K562 (cell line): Measurements from ENCODE around the gene RSRP1. TPM values are rescaled to one million over a fixed set of nuclear protein-coding genes. Genes with fewer than 3 reads are reported as not detected.

Source experiments
- ATAC-seq: fragments of 200-7000 bp; cut with Tn5 transposase; 3 replicates; pipeline ENCODE4 v1.9.1; 2020; ENCODE audit warnings: moderate library complexity
- BruUV-seq: library from RNA; stranded (reverse); fragments of 400-500 nt; replicated peaks from 2 replicates; lab custom pipeline; 2021; lab: Mats Ljungman, UMichigan
- CTCF ChIA-PET: fragments of 300-600 bp; formaldehyde crosslinking; extraction: SDS; loops from one replicate; lab custom pipeline; 2021; ENCODE audit warnings: low intra/inter-chr PET ratio; lab: Yijun Ruan, JAX
- POLR2A ChIA-PET: fragments of 300-600, 350-650 bp; sonication (Branson Sonifier 250); formaldehyde crosslinking; extraction: SDS; loops from one replicate; lab custom pipeline; 2021; ENCODE audit warnings: antibody characterized with exemption, inconsistent platforms; lab: Yijun Ruan, JAX
- DNase-seq, 4 experiments: peaks; one replicate each; pipeline versions ENCODE4 v3.0.0 to v3.0.0-alpha.2; 2011 to 2018; ENCODE audit warnings: low spot score in 3 of 4, mixed read lengths in 3 of 4; ENCODE audit errors: extremely low read depth in 1 of 4
- FAIRE-seq: peaks from 2 replicates; lab custom pipeline; 2011; peaks lifted over from hg19 to GRCh38; lab: Jason Lieb, UNC
- H2AFZ ChIP-seq: 2 replicates; pipeline ENCODE4 v1.6.0; 2011; ENCODE audit warnings: low read depth, low read length, control low read depth, inconsistent platforms
- H3K27ac ChIP-seq: fragments of 200-600 bp; 3 replicates; pipeline ENCODE4 v1.8.0; 2011; ENCODE audit warnings: low read depth, mild to moderate bottlenecking, control low read depth, inconsistent platforms, low read length, moderate library complexity, mixed read lengths; ENCODE audit errors: extremely low read depth
- H3K27me3 ChIP-seq, 2 experiments: fragments of 300-600 bp in 1 of 2; 2 replicates in 1 of 2; 3 replicates in 1 of 2; pipeline versions ENCODE4 v1.6.0 to v1.8.0; 2011; ENCODE audit warnings: inconsistent platforms in 2 of 2, low read length in 2 of 2, mild to moderate bottlenecking in 1 of 2, mixed read lengths in 1 of 2, moderate library complexity in 1 of 2; ENCODE audit not compliant: control insufficient read depth in 2 of 2, insufficient read depth in 2 of 2
- H3K36me3 ChIP-seq: fragments of 300-600 bp; 3 replicates; pipeline ENCODE4 v1.8.0; 2011; ENCODE audit warnings: mild to moderate bottlenecking, low read length, inconsistent platforms; ENCODE audit not compliant: control insufficient read depth, insufficient read depth
- H3K4me1 ChIP-seq, 2 experiments: fragments of 200-600 bp in 1 of 2; replicated peaks in 1 of 2; 2 replicates in 1 of 2; 3 replicates in 1 of 2; pipeline versions ENCODE4 v1.5.1 to v1.8.0; 2011; ENCODE audit warnings: inconsistent platforms in 2 of 2, low read length in 2 of 2, mild to moderate bottlenecking in 1 of 2, mixed read lengths in 1 of 2, moderate library complexity in 1 of 2; ENCODE audit not compliant: control insufficient read depth in 2 of 2, insufficient read depth in 2 of 2
- H3K4me2 ChIP-seq: 2 replicates; pipeline ENCODE4 v1.6.1; 2011; ENCODE audit warnings: low read length, control low read depth, inconsistent platforms, mixed read lengths; ENCODE audit not compliant: insufficient read depth
- H3K4me3 ChIP-seq: fragments of 200-600 bp; sonication (generic), shearing (Covaris generic); 2 replicates; pipeline ENCODE4 v1.5.1; 2016; ENCODE audit warnings: control low read depth, inconsistent platforms
- H3K79me2 ChIP-seq: fragments of 200-600 bp; 3 replicates; pipeline ENCODE4 v1.8.0; 2011; ENCODE audit warnings: low read length, inconsistent platforms; ENCODE audit not compliant: control insufficient read depth, insufficient read depth
- H3K9ac ChIP-seq, 2 experiments: 2 replicates each; pipeline versions ENCODE4 v1.6.0 to v1.6.1; 2011; ENCODE audit warnings: low read depth in 2 of 2, low read length in 2 of 2, control low read depth in 1 of 2, inconsistent platforms in 1 of 2, mild to moderate bottlenecking in 1 of 2, mixed read lengths in 1 of 2; ENCODE audit not compliant: insufficient read depth in 1 of 2
- H3K9me1 ChIP-seq: one replicate; pipeline ENCODE4 v1.6.0; 2011; ENCODE audit warnings: inconsistent platforms, mild to moderate bottlenecking, low read length, moderate library complexity; ENCODE audit not compliant: control insufficient read depth, insufficient read depth
- H3K9me3 ChIP-seq: replicated peaks from 2 replicates; pipeline ENCODE4 v1.5.1; 2011; ENCODE audit warnings: low read depth, low read length, inconsistent platforms; ENCODE audit not compliant: control insufficient read depth, insufficient read depth
- H4K20me1 ChIP-seq: replicated peaks from 2 replicates; pipeline ENCODE4 v1.6.1; 2011; ENCODE audit warnings: low read length, inconsistent platforms, mixed read lengths; ENCODE audit not compliant: control insufficient read depth, insufficient read depth
- GABPB2 ChIP-seq: fragments of 250-450 bp; sonication (Bioruptor Pico); conservative IDR thresholded peaks from 2 replicates; pipeline ENCODE4 v1.5.1; 2021; ENCODE audit warnings: mild to moderate bottlenecking
- MYC ChIP-seq, 2 experiments: fragments of 250-450 bp in 1 of 2; sonication (Bioruptor Pico) in 1 of 2; IDR thresholded peaks; 2 replicates each; pipeline versions ENCODE4 v1.5.1 to v1.6.1; 2012 to 2021; ENCODE audit warnings: low read depth in 2 of 2, borderline replicate concordance in 1 of 2, improper control_type of control experiment in 1 of 2, low read length in 1 of 2, mild to moderate bottlenecking in 1 of 2, moderate library complexity in 1 of 2
- POLR3A ChIP-seq: IDR thresholded peaks from 2 replicates; pipeline ENCODE4 v1.6.1; 2011; ENCODE audit warnings: borderline replicate concordance, mild to moderate bottlenecking, moderate library complexity; ENCODE audit not compliant: insufficient read length, insufficient read depth; ENCODE audit errors: extremely low read depth
- PREB ChIP-seq: sonication (generic); formaldehyde crosslinking; IDR thresholded peaks from 2 replicates; pipeline ENCODE4 v1.8.1; 2023; ENCODE audit warnings: mild to moderate bottlenecking, missing genetic modification reagents
- RBM17 ChIP-seq: fragments of 200-400 bp; formaldehyde crosslinking; IDR thresholded peaks from 2 replicates; pipeline ENCODE4 v1.6.1; 2017; ENCODE audit warnings: low read depth, mild to moderate bottlenecking, low read length, borderline replicate concordance
- SIRT6 ChIP-seq: IDR thresholded peaks from one replicate; pipeline ENCODE4 v1.6.1; 2012; ENCODE audit warnings: low read depth, mild to moderate bottlenecking, control low read depth, inconsistent platforms, low read length, moderate library complexity
- ZBTB49 ChIP-seq: sonication (generic); formaldehyde crosslinking; IDR thresholded peaks from 2 replicates; pipeline ENCODE4 v1.8.0; 2022; ENCODE audit warnings: missing genetic modification reagents, mild to moderate bottlenecking, borderline replicate concordance
- WGBS: fragments of 100-300 bp; shearing (Covaris generic); methylation state at CpG from one replicate; pipeline ENCODE4 v1.1.6; 2016; ENCODE audit warnings: low coverage, mixed read lengths; ENCODE audit not compliant: insufficient coverage; ENCODE audit errors: missing lambda C conversion rate; 5-methylcytosine and 5-hydroxymethylcytosine counted together
- in situ Hi-C: fragments of 300-500 bp; cut with MboI; formaldehyde crosslinking; loops from 4 replicates; pipeline ENCODE4 v1.15.0; 2018; ENCODE audit warnings: inconsistent platforms, mixed read lengths
- intact Hi-C: fragments of 100-400 bp; cut with micrococcal nuclease; formaldehyde crosslinking; loops from 2 replicates; pipeline ENCODE4 v1.14.2; 2022
- polyA plus RNA-seq, 8 experiments: library from polyadenylated mRNA; depleted of rRNA in 4 of 8; stranded (reverse) in 5 of 8; unstranded in 3 of 8; fragments of >200 nt; fragmentation: Nextera tagmentation in 2 of 8; fragmentation: Illumina TruSeq in 1 of 8; extraction: Ambion mirVana in 2 of 8; extraction: Trizol in 1 of 8; gene quantifications; 2 replicates each; pipeline versions ENCODE4 v1.2.1 to v1.2.3, GENCODE V29; 2011 to 2014; ENCODE audit warnings: inconsistent platforms in 1 of 8, missing spikeins in 1 of 8
- total RNA-seq, 7 experiments: library from RNA; depleted of rRNA in 6 of 7; stranded (reverse); fragments of >200 nt in 6 of 7; fragmentation: Illumina TruSeq in 2 of 7; extraction: Trizol in 2 of 7; gene quantifications; 2 replicates each; pipeline versions ENCODE4 v1.2.1 to v1.2.3, GENCODE V29; 2011 to 2021; ENCODE audit warnings: low replicate concordance in 1 of 7
- TF ChIP-seq, protein P1 (sequence below): fragments of 250-450 bp; sonication (Bioruptor Pico); IDR thresholded peaks from 2 replicates; pipeline ENCODE4 v1.5.0; 2020; ENCODE audit warnings: mild to moderate bottlenecking, borderline replicate concordance

Gene RSRP1
- total and polyA plus RNA-seq, 9 of the 15 experiments (the other 6 are each of a cell fraction or from before 2014, with no cell fraction given) = 27.2 to 283 (median 146) TPM

DNA sequence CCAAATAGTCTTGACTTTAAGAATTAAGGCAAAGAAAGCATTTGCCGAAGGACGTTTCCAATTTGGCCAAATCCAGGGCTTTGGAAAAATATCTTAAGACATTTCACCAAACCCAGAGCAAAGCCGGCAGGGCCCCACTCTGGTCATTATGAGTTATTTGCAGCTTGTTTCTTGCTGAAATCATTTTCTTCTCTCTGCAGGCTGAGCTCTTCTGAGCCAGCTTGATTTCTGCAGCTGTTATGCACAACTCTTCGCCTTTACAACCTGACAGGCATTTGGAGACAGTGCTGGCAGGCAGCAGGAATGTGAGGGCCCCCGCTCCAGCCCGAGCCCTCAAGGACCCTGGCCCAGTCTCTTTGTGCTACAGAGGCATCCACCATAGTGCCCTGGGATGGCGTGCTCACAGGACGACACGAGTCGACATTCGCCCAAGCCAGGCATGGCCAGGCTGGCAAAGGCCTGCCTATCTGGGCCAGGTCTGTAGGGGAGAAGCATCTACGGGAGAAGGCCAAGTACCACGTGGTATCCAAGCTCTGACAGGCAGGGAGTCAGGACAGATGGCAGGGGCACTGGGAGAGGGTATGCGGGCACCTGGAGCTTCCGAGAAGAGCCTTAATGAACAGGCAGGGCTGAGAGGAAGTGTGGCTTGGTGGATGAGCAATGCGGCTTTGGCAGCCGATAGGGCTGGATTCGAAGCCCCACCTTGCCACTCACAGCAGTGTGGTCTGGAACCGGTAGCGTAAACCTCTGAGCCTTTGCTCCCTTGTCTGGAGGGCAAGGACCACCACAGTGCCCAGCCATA lies 47.2 kb downstream of the RSRP1 start (continued):
- TF ChIP-seq ZBTB49 (CRISPR knock-in tag) = no peak
- no peak for TF ChIP-seq PREB (CRISPR knock-in tag)
- no peak for TF ChIP-seq SIRT6

DNA sequence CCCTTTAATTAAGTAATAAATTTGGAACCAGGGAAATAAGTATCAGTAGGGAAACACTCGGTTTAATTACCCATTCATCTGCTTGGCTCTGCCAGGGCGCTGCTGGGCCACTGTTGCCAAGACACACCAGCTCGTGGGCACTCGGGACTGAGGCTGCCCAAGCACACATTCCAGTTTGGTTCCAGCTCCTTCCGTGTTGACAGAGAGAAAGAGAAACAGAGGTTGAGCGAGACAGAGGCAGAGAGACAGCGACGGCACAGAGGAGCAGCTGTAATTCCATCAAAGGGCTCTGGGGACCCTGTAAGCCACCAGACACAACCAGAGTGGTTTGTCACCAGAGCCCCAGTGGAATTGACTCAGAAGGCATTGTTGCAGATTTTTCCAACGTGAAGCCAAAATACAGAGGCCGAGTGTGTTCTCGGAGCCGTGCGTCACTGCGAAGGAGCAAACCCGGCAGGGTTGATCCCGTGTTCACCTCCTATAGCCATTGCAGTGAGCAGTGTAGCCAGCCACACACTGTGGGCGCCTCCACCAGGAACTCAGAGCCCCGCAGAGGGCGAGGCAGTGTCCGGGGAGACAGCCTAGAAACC lies 48.5 kb downstream of the RSRP1 start:
- H4K20me1 ChIP-seq = no peaks in the 10 kb centered on the region; the same call in none of the 2 replicates
- H3K79me2 ChIP-seq = no peaks in the 10 kb centered on the region
- H3K27ac ChIP-seq = no peak overlapping the region
- peaks cover 0 to 11% of the 10 kb centered on the region in 2 experiments; a peak in 1 of 5 replicates for H3K4me1 ChIP-seq
- BruUV-seq = no TSS peak
- no peak overlapping the region; the same call in 1 of the 2 replicates for H2AFZ ChIP-seq
- 12% methylated on average over 20 of the region's 20 CpGs for WGBS
- peak overlapping the region in 1 of 2 experiments; percentile 32; a peak in 1 of 4 replicates for H3K9ac ChIP-seq
- peak; percentile 80 for ATAC-seq
- peaks cover 43 to 85% of the 10 kb centered on the region in 2 experiments; a peak in 4 of 5 replicates for H3K27me3 ChIP-seq
- intact Hi-C loops (no loop called here), in situ Hi-C loops (no loop called here)
- peak in 3 of 4 experiments; percentile 23 to 40 (median 39) for DNase-seq
- peak; percentile 71 for FAIRE-seq
- ChIA-PET POLR2A (interaction anchor here (0.6 to 1.4 kb wide), 5 partner anchors 10 to 118 kb away, joined by 3 to 4 read pairs (median 3); partner anchors contain the start of gene RSRP1), CTCF (no interaction called here)
- H3K9me3 ChIP-seq = no peaks in the 10 kb centered on the region
- H3K9me1 ChIP-seq = no peaks in the 10 kb centered on the region
- no peak overlapping the region for H3K4me3 ChIP-seq
- no peaks in the 10 kb centered on the region for H3K36me3 ChIP-seq
- no peak overlapping the region for H3K4me2 ChIP-seq
- TF ChIP-seq MYC (IDR thresholded peaks at IDR 0.05; ENCODE audit: low read depth, low read length) = no peak
- TF ChIP-seq MYC (CRISPR knock-in tag; IDR thresholded peaks at IDR 0.05; ENCODE audit: borderline replicate concordance, low read depth) = no peak
- no peak for TF ChIP-seq GABPB2 (CRISPR knock-in tag)
- TF ChIP-seq, protein P1, sequence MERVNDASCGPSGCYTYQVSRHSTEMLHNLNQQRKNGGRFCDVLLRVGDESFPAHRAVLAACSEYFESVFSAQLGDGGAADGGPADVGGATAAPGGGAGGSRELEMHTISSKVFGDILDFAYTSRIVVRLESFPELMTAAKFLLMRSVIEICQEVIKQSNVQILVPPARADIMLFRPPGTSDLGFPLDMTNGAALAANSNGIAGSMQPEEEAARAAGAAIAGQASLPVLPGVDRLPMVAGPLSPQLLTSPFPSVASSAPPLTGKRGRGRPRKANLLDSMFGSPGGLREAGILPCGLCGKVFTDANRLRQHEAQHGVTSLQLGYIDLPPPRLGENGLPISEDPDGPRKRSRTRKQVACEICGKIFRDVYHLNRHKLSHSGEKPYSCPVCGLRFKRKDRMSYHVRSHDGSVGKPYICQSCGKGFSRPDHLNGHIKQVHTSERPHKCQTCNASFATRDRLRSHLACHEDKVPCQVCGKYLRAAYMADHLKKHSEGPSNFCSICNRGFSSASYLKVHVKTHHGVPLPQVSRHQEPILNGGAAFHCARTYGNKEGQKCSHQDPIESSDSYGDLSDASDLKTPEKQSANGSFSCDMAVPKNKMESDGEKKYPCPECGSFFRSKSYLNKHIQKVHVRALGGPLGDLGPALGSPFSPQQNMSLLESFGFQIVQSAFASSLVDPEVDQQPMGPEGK (CRISPR knock-in tag) = no peak
- no peak for TF ChIP-seq POLR3A
- no peak for TF ChIP-seq RBM17
